Stimulated activated CD8-positive, alpha-beta memory T cell treated with anti-CD3 and anti-CD28 coated beads, Interleukin-7, amount 100 ng/mL, for 24 hours (primary cell): ENCODE measurements around the gene CRTC2.
"Not testable (repeated sequence)": the region's sequence is repeated elsewhere in the genome, so short reads cannot be mapped to it uniquely, and the experiment has no call there.

Source experiments
- DNase-seq: peaks from one replicate; pipeline ENCODE4 v3.0.0-alpha.2; 2020; ENCODE audit warnings: low read depth

CRTC2 gene

GRCh38 chr1:153958111-153958960 lies at the start of gene CRTC2:
TSS of gene CRTC2 (minus strand) at chr1:153958612. CDS start at chr1:153958497, 115 bp downstream.
- peak; percentile 94 for DNase-seq

GRCh38 chr1:154006136-154006535 lies 47.7 kb upstream of the CRTC2 start:
- DNase-seq, result no peak

GRCh38 chr1:154000420-154000819 lies 42.0 kb upstream of the CRTC2 start:
- no peak for DNase-seq

GRCh38 chr1:153996882-153997281 lies 38.5 kb upstream of the CRTC2 start:
- not testable (repeated sequence) for DNase-seq

GRCh38 chr1:153995640-153996039 lies 37.2 kb upstream of the CRTC2 start:
- DNase-seq, result no peak

GRCh38 chr1:153995202-153995601 lies 36.8 kb upstream of the CRTC2 start:
- DNase-seq, result no peak

- no peak for DNase-seq
Observed at GRCh38 chr1:153991806-153992205, 33.4 kb upstream of the CRTC2 start.

GRCh38 chr1:153991151-153991630 lies 32.8 kb upstream of the CRTC2 start:
- DNase-seq, result no peak

- peak; percentile 59 for DNase-seq
Observed at GRCh38 chr1:153990468-153991150, 32.2 kb upstream of the CRTC2 start, which contains the start of gene RPS27. TSS of gene RPS27 (plus strand) at chr1:153990762. CDS start at chr1:153990797, 35 bp downstream.

- DNase-seq, result no peak
Observed at GRCh38 chr1:153987621-153988020, 29.2 kb upstream of the CRTC2 start.

- DNase-seq, result no peak
Observed at GRCh38 chr1:153985941-153986761, 27.7 kb upstream of the CRTC2 start, which contains the start of gene RAB13. TSS of gene RAB13 (minus strand) at chr1:153986339. CDS start at chr1:153986236, 103 bp downstream.

- no peak for DNase-seq
Observed at GRCh38 chr1:153985341-153985912, 27.0 kb upstream of the CRTC2 start.

- no peak for DNase-seq
Observed at GRCh38 chr1:153984123-153984894, 25.9 kb upstream of the CRTC2 start.

GRCh38 chr1:153981735-153982134 lies 23.3 kb upstream of the CRTC2 start:
- DNase-seq, result not testable (repeated sequence)

GRCh38 chr1:153979091-153979490 lies 20.7 kb upstream of the CRTC2 start:
- not testable (repeated sequence) for DNase-seq

GRCh38 chr1:153978274-153978909 lies 20.0 kb upstream of the CRTC2 start:
- DNase-seq, result no peak

- DNase-seq, result peak; percentile 69
Observed at GRCh38 chr1:153977250-153978240, 19.1 kb upstream of the CRTC2 start, which contains the start of gene JTB. TSS of gene JTB (minus strand) at chr1:153977674. CDS start at chr1:153977252, 422 bp downstream.

- no peak for DNase-seq
Observed at GRCh38 chr1:153976819-153977249, 18.4 kb upstream of the CRTC2 start.

- DNase-seq, result no peak
Observed at GRCh38 chr1:153973525-153973924, 15.1 kb upstream of the CRTC2 start.
